Natural killer cell treated with Interleukin-12 subunit alpha and Interleukin-12 subunit beta and Interleukin-15 and Interleukin-18, amount 100 ng/mL, for 72 hours (primary cell): ENCODE data around the gene ELOVL6. TPM values are rescaled to one million over a fixed set of nuclear protein-coding genes. Genes with fewer than 3 reads are reported as not detected.
"Not testable (repeated sequence)": the region's sequence is repeated elsewhere in the genome, so short reads cannot be mapped to it uniquely, and the experiment has no call there.

ENCODE experiments used
- ATAC-seq, 2 donors: fragments of 150-1000 bp; cut with Tn5 transposase in 1 of 2; sonication (Bioruptor Pico), chemical (Tn5 transposase) in 1 of 2; 2 replicates each; pipeline ENCODE4 v1.10.0; 2021
- DNase-seq: peaks from one replicate; pipeline ENCODE4 v3.0.0; 2022; ENCODE audit warnings: low spot score
- H3K27ac Mint-ChIP-seq, 2 donors: 1 replicate in 1 of 2; 2 replicates in 1 of 2; pipeline ENCODE4 v1.8.0; 2022; ENCODE audit warnings: mixed read lengths in 2 of 2, mild to moderate bottlenecking in 1 of 2, moderate library complexity in 1 of 2
- H3K27me3 Mint-ChIP-seq, 2 donors: 1 replicate in 1 of 2; 2 replicates in 1 of 2; pipeline ENCODE4 v1.8.0; 2022; ENCODE audit warnings: mixed read lengths in 2 of 2
- H3K36me3 Mint-ChIP-seq: one replicate; pipeline ENCODE4 v1.8.0; 2022; ENCODE audit warnings: mixed read lengths
- H3K4me1 Mint-ChIP-seq, 2 donors: 1 replicate in 1 of 2; 2 replicates in 1 of 2; pipeline ENCODE4 v1.8.0; 2022; ENCODE audit warnings: low read depth in 2 of 2, mixed read lengths in 2 of 2, mild to moderate bottlenecking in 1 of 2
- H3K4me3 Mint-ChIP-seq: one replicate; pipeline ENCODE4 v1.8.0; 2022; ENCODE audit warnings: mixed read lengths
- H3K9me3 Mint-ChIP-seq: 2 replicates; pipeline ENCODE4 v1.8.0; 2022; ENCODE audit warnings: mixed read lengths
- total RNA-seq, 2 donors: library from RNA; stranded (reverse); gene quantifications; one replicate each; pipeline ENCODE4 v1.2.3, GENCODE V29; 2022

Gene ELOVL6
- 10 to 100 TPM; 20.2 to 26.5 TPM for total RNA-seq

DNA sequence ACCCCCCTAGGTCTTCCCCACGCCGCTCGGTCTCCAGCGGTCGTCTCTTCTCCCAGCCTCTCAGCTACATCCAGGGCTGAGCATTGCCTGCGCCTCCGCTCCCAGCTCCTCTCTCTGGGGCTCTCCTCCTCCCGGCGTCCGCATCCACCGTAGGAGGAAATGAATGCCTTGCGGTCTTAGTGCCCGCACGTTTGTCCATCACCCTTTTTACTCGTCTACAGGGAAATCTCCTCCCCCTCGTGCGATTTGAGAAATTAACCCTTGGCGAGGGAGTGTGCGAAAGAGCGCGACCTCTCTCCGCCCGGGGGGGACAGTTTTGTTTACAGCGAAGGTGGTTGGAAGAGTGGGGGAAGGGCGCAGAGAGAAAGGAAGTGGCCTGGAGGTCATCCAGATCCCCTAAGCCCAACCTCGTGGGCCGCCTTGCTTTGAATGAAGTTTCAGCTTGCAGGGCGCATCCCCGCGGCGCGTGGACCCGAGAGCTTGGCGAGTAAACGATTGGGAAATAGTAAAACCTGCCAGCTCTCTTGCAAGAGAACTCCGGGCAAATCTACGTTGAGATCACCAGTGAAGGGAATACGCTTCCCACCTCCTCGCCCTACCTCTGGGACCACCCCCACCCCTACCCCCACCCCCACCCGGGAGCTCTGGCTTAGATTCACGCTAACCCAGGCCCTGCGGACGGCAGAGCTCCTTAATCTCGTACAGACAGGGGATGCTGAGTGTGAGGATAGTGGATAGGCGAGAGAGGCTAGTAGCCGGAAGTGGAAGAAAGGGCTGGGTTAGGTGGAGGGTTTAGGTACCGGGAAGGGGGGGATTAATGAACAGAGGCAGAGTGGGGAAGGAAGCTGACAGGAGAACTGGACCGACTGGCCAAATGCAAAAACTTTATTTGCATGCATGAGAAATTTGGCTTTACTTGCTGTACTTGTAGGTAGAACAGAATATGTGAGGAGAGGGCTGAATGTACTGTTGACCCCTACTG is at the start of gene ELOVL6:
Gene ELOVL6 (minus strand): TSS at position 181 of the 982 bp plus-strand sequence. CDS start 280 bp downstream, outside the sequence.
- Mint-ChIP-seq H3K9me3 (no peaks in the 10 kb centered on the region), H3K27me3 (no peaks in the 10 kb centered on the region), H3K4me3 (peak within 1 kb of the TSS; percentile 93), H3K27ac (peak within 1 kb of the TSS; percentile 89 to 95), H3K4me1 (peaks cover 30 to 41% of the 10 kb centered on the region in 2 donors), H3K36me3 (peaks cover 6% of the 10 kb centered on the region)
- ATAC-seq = peak; percentile 22
- DNase-seq = peak; percentile 69

DNA sequence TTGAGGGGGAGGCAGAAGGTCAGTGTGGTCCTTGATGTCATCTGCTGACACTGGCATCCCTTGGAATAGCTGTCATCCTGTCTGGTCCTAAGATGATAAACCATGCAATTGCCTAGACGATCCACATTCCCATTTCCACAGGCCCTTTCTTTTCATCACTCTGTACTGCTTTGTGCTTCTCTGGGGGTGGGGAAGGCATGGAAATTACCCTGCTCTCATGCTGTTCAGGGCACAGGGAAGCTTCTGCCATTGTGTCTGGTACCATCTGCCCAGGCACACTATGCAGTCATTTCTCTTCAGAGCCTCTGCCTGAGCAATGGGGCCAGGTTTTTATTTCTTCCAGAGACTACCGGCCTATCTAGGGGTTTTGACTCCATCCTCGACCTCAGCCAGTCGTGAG is 49.7 kb upstream of the ELOVL6 start:
- no peak overlapping the region for H3K27ac Mint-ChIP-seq
- no peak overlapping the region for H3K4me3 Mint-ChIP-seq
- peak in 1 of 2 donors; percentile 17 for ATAC-seq

GRCh38 chr4:110247591-110247990 is 49.2 kb upstream of the ELOVL6 start:
- ATAC-seq = no peak
- H3K36me3 Mint-ChIP-seq = no peaks in the 10 kb centered on the region

More for the DNA sequence above, 49.7 kb upstream of the ELOVL6 start:
- Mint-ChIP-seq H3K4me1 (no peaks in the 10 kb centered on the region), H3K27me3 (peaks cover 0 to 9% of the 10 kb centered on the region in 2 donors), H3K9me3 (no peaks in the 10 kb centered on the region), H3K36me3 (no peaks in the 10 kb centered on the region)
- DNase-seq = no peak

GRCh38 chr4:110245577-110245976 is 47.2 kb upstream of the ELOVL6 start:
- ATAC-seq = no peak
- Mint-ChIP-seq H3K27ac (no peak overlapping the region), H3K4me1 (no peaks in the 10 kb centered on the region), H3K9me3 (no peaks in the 10 kb centered on the region), H3K4me3 (no peak overlapping the region), H3K27me3 (peaks cover 0 to 9% of the 10 kb centered on the region in 2 donors), H3K36me3 (no peaks in the 10 kb centered on the region)
- no peak for DNase-seq

More at GRCh38 chr4:110247591-110247990, 49.2 kb upstream of the ELOVL6 start:
- no peak for DNase-seq
- Mint-ChIP-seq H3K4me3 (no peak overlapping the region), H3K27ac (no peak overlapping the region), H3K4me1 (no peaks in the 10 kb centered on the region), H3K9me3 (no peaks in the 10 kb centered on the region), H3K27me3 (peaks cover 0 to 9% of the 10 kb centered on the region in 2 donors)

- no peak for ATAC-seq
Measured at GRCh38 chr4:110236324-110236723, 37.9 kb upstream of the ELOVL6 start.

DNA sequence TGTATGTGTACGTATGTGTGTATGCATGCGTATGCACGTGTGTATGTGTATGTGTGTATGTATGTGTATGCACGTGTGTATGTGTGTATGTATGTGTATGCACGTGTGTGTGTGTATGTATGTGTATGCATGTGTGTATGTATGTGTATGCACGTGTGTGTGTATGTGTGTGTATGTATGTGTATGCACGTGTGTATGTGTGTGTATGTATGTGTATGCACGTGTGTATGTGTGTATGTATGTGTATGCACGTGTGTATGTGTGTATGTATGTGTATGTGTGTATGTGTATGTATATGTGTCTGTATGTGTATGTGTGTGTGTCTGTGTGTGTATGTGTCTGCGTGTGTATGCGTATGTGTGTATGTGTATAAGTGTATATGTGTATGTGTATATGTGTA is 35.2 kb upstream of the ELOVL6 start:
- not testable (repeated sequence) for H3K4me3 Mint-ChIP-seq, ATAC-seq, H3K27ac Mint-ChIP-seq, H3K9me3 Mint-ChIP-seq, H3K36me3 Mint-ChIP-seq, H3K4me1 Mint-ChIP-seq, DNase-seq
- H3K27me3 Mint-ChIP-seq = peaks cover 3 to 12% of the 10 kb centered on the region in 2 donors

More at GRCh38 chr4:110236324-110236723, 37.9 kb upstream of the ELOVL6 start:
- Mint-ChIP-seq H3K9me3 (no peaks in the 10 kb centered on the region), H3K4me3 (no peak overlapping the region), H3K36me3 (no peaks in the 10 kb centered on the region), H3K4me1 (no peaks in the 10 kb centered on the region), H3K27ac (no peak overlapping the region), H3K27me3 (peaks cover 6 to 12% of the 10 kb centered on the region in 2 donors)
- DNase-seq = no peak

DNA sequence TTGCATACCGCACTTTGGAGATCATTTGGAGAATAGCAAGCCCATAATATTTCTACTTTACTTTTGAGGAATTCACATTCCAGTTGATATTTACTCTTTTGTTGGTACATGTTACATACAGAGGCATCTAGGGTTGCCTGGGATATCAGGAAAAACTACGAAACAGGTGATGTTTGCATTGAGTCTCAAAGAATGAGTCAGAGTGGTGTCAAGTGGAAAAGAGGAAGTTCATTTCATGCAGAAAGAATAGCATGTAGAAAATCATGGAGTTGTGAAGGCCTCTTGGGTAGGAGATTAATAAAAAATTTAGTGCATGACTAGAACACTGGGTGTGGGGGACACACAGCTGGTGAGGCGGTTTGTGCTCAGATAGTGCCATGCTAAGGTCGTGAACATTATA is 33.5 kb upstream of the ELOVL6 start:
- no peaks in the 10 kb centered on the region for H3K9me3 Mint-ChIP-seq
- peaks cover 3 to 12% of the 10 kb centered on the region in 2 donors for H3K27me3 Mint-ChIP-seq
- H3K4me3 Mint-ChIP-seq = no peak overlapping the region

DNA sequence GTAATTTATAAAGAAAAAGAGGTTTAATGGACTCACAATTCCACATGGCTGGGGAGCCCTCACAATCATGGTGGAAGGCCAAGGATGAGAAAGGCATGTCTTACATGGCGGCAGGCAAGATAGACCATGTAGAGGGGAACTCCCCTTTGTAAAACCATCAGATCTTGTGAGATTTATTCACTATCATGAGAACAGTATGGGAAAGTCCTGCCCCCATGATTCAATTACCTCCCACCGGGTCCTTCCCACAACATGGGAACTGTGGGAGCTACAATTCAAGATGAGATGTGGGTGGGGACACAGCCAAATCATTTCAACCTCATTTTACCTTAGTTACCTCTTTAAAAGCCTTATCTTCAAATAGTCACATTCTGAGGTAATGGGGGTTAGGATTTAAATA is 30.9 kb upstream of the ELOVL6 start:
- H3K36me3 Mint-ChIP-seq = no peaks in the 10 kb centered on the region
- H3K9me3 Mint-ChIP-seq = no peaks in the 10 kb centered on the region
- H3K4me3 Mint-ChIP-seq = no peak overlapping the region
- DNase-seq (no peak), ATAC-seq (no peak)
- no peak overlapping the region for H3K27ac Mint-ChIP-seq
- H3K4me1 Mint-ChIP-seq = no peaks in the 10 kb centered on the region
- H3K27me3 Mint-ChIP-seq = peaks cover 6 to 11% of the 10 kb centered on the region in 2 donors

More for the DNA sequence above, 33.5 kb upstream of the ELOVL6 start:
- no peak for DNase-seq
- H3K27ac Mint-ChIP-seq = no peak overlapping the region
- no peaks in the 10 kb centered on the region for H3K4me1 Mint-ChIP-seq
- ATAC-seq = no peak
- no peaks in the 10 kb centered on the region for H3K36me3 Mint-ChIP-seq

GRCh38 chr4:110224812-110225211 is 26.4 kb upstream of the ELOVL6 start:
- DNase-seq (no peak), ATAC-seq (no peak)
- Mint-ChIP-seq H3K4me1 (no peaks in the 10 kb centered on the region), H3K36me3 (no peaks in the 10 kb centered on the region), H3K27ac (no peak overlapping the region), H3K27me3 (peaks cover 0 to 8% of the 10 kb centered on the region in 2 donors), H3K4me3 (no peak overlapping the region), H3K9me3 (no peaks in the 10 kb centered on the region)

- no peak for ATAC-seq
- Mint-ChIP-seq H3K4me1 (no peaks in the 10 kb centered on the region), H3K27ac (no peak overlapping the region)
Measured at GRCh38 chr4:110224142-110224541, 25.7 kb upstream of the ELOVL6 start.

GRCh38 chr4:110218935-110219334 is 20.5 kb upstream of the ELOVL6 start:
- H3K9me3 Mint-ChIP-seq, H3K27ac Mint-ChIP-seq, H3K27me3 Mint-ChIP-seq, DNase-seq, H3K4me3 Mint-ChIP-seq, H3K4me1 Mint-ChIP-seq, ATAC-seq: not testable (repeated sequence)
- H3K36me3 Mint-ChIP-seq = peaks cover 12% of the 10 kb centered on the region

More at GRCh38 chr4:110224142-110224541, 25.7 kb upstream of the ELOVL6 start:
- DNase-seq = no peak
- peaks cover 6% of the 10 kb centered on the region for H3K36me3 Mint-ChIP-seq
- H3K27me3 Mint-ChIP-seq = peaks cover 0 to 8% of the 10 kb centered on the region in 2 donors
- H3K9me3 Mint-ChIP-seq = peaks cover 1% of the 10 kb centered on the region
- H3K4me3 Mint-ChIP-seq = no peak overlapping the region

DNA sequence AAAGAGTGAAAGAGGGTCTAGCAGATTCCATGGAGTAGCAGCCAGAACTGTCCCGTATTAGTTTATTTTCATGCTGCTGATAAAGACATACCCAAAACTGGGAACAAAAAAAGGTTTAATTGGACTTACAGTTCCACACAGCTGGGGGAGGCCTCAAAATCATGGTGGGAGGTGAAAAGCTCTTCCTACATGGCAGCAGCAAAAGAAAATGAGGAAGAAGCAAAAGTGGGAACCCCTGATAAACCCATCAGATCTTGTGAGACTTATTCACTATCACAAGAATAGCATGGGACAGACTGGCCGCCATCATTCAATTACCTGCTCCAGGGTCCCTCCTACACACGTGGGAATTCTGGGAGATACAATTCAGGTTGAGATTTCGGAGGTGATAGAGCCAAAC is 18.8 kb upstream of the ELOVL6 start:
- not testable (repeated sequence) for H3K9me3 Mint-ChIP-seq, H3K4me3 Mint-ChIP-seq, DNase-seq, H3K27ac Mint-ChIP-seq, ATAC-seq, H3K4me1 Mint-ChIP-seq, H3K27me3 Mint-ChIP-seq
- peaks cover 12% of the 10 kb centered on the region for H3K36me3 Mint-ChIP-seq

DNA sequence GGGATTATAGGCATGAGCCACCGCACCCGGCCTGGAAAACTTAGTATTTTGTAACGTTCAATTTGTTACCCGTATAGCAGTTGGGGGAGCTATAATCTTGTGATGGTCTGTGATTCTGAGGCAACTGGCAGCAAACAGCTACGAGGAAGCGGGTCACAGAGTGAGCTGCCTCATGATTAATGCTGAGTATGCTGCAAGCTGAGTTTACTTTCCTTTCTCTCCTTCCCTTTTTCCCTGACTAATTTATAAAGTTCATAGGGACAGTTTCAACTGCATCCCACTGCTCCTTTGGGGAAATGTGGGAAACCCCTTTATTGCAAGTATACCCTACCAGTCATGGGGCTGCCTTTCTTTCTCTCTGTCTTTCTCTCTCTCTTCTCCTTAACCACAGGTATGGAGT is 17.7 kb upstream of the ELOVL6 start:
- peaks cover 0 to 3% of the 10 kb centered on the region in 2 donors for H3K4me1 Mint-ChIP-seq
- no peak for ATAC-seq
- no peak overlapping the region for H3K4me3 Mint-ChIP-seq
- H3K27ac Mint-ChIP-seq = no peak overlapping the region
- H3K36me3 Mint-ChIP-seq = peaks cover 12% of the 10 kb centered on the region
- H3K27me3 Mint-ChIP-seq = peaks cover 4 to 6% of the 10 kb centered on the region in 2 donors
- DNase-seq = no peak
- H3K9me3 Mint-ChIP-seq = peaks cover 7% of the 10 kb centered on the region

DNA sequence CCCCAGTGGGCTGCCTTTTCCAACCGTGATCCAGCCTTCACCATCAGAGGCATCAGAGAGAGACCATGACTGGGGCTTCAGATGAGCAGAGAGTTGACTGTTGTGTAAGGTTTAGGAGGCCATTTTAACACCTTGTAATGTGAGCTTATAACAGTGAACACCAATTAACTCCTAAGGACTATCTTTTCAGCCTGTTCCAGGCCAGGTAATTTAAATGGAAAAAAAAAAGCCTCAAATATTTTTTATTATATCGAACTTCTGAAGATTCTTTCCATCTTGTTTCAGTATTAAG is 13.3 kb upstream of the ELOVL6 start:
- Mint-ChIP-seq H3K9me3 (no peaks in the 10 kb centered on the region), H3K27me3 (peaks cover 0 to 4% of the 10 kb centered on the region in 2 donors), H3K27ac (no peak overlapping the region), H3K4me3 (no peak overlapping the region), H3K36me3 (no peaks in the 10 kb centered on the region), H3K4me1 (peaks cover 0 to 4% of the 10 kb centered on the region in 2 donors)
- DNase-seq = no peak
- ATAC-seq = no peak
